Measurements from ENCODE around the gene APOL4. TPM values are rescaled to one million over a fixed set of nuclear protein-coding genes. Genes with fewer than 3 reads are reported as not detected.
"Not testable (repeated sequence)": the region's sequence is repeated elsewhere in the genome, so short reads cannot be mapped to it uniquely, and the experiment has no call there.

APOL4 gene
- total and polyA plus RNA-seq, 12 donors: 1.2 to 10.0 (median 3.6) TPM; not detected in 1

DNA sequence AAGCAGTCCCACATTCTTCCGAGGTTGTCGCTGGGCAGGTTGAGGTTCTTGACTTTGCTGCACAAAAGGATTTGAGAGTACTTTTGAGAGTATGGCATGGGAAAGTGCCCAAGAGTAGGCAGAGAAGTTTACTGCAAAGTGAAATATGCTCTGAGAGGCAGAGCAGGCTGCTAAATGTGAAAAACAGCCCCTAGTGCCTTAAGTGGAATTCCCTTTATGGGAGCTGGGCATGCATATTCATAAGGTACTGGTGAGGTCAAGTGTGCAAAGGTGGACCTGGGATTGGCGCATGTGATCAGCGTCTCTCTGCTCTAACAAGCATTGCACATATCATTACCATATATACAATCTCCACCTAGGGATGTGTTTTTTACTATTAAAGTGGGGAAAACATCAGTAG, 12.0 kb upstream of the APOL4 start:
- TF ChIP-seq POLR2A (IDR thresholded peaks at IDR 0.05): no peak
- TF ChIP-seq, protein P1, sequence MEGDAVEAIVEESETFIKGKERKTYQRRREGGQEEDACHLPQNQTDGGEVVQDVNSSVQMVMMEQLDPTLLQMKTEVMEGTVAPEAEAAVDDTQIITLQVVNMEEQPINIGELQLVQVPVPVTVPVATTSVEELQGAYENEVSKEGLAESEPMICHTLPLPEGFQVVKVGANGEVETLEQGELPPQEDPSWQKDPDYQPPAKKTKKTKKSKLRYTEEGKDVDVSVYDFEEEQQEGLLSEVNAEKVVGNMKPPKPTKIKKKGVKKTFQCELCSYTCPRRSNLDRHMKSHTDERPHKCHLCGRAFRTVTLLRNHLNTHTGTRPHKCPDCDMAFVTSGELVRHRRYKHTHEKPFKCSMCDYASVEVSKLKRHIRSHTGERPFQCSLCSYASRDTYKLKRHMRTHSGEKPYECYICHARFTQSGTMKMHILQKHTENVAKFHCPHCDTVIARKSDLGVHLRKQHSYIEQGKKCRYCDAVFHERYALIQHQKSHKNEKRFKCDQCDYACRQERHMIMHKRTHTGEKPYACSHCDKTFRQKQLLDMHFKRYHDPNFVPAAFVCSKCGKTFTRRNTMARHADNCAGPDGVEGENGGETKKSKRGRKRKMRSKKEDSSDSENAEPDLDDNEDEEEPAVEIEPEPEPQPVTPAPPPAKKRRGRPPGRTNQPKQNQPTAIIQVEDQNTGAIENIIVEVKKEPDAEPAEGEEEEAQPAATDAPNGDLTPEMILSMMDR (IDR thresholded peaks at IDR 0.05): no peak
- intact Hi-C loops (cut with DNase I): no loop called here
- Histone ChIP-seq H3K27me3 (no peaks in the 10 kb centered on the region), H3K9me3 (replicated peaks in 1 of 3) (no peaks in the 10 kb centered on the region), H3K4me1 (replicated peaks in 1 of 2) (no peaks in the 10 kb centered on the region), H3K36me3 (replicated peaks in 1 of 2) (no peaks in the 10 kb centered on the region), H3K27ac (no peak overlapping the region), H3K4me3 (no peak overlapping the region)
- WGBS, 4 donors: 80 to 96% (median 92%) methylated on average over 4 of the region's 4 CpGs
- DNase-seq: no peak

DNA sequence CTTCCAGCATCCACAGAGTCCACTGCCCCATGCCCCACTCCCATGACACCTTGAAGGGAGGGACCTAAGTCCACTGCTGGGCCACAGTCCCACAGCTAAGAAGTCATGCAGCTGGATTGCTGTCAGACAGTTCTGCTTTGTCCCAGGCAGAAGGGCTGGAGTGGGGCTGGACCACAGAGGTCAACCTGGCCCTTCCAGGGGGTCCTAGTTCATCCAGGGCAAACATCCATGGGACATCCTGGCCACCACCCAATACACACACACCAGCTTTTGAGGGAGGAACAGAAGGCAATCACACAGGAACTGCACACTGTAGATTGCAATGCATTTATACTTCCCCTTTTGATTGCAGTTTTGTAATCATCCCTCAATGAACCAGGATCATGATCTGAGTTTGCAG, 11.3 kb upstream of the APOL4 start:
- H3K27me3 ChIP-seq: no peaks in the 10 kb centered on the region
- H3K27ac ChIP-seq: no peak overlapping the region
- H3K9me3 ChIP-seq (replicated peaks in 1 of 3): no peaks in the 10 kb centered on the region
- H3K36me3 ChIP-seq (replicated peaks in 1 of 2): no peaks in the 10 kb centered on the region
- TF ChIP-seq, protein P1 (IDR thresholded peaks at IDR 0.05): no peak
- H3K4me3 ChIP-seq: no peak overlapping the region
- no peak for DNase-seq
- H3K4me1 ChIP-seq (replicated peaks in 1 of 2): no peaks in the 10 kb centered on the region
- intact Hi-C loops (cut with DNase I): no loop called here

DNA sequence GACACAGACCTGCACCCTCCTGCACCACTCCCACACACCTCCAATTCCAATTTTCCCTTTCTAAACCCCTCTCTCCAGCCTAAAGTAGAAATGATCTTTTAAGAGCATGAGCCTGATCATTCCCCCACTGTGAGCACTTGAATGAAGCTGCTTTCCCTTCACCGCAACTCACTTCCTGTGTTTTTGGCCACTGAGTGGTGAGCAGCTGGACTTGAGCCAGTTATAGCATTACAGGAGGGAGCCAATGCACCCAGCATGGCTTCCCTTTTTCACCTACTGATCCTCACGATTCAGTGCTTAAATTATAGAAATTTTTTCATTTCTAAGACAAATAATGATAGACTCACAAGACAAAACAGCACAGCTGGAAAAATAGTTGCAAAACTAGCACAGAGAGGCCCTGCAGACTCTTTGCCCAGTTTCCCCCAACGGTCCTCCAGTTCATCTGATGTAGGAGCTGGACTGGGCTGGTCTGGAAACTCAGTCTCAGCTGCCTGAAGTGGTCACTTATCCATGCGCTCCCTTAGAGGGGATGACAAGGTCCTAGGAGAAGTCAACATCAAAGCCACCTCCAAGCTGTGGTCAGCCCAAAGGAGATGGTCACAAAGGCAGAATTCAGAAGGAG, 9.7 kb upstream of the APOL4 start:
- Histone ChIP-seq H3K4me1 (replicated peaks in 1 of 2) (no peaks in the 10 kb centered on the region), H3K36me3 (replicated peaks in 1 of 2) (no peaks in the 10 kb centered on the region), H3K27me3 (no peaks in the 10 kb centered on the region), H3K4me3 (no peak overlapping the region), H3K27ac (peak overlapping the region in 1 of 5 donors; percentile 21), H3K9me3 (replicated peaks in 1 of 3) (no peaks in the 10 kb centered on the region)
- no peak for TF ChIP-seq POLR2A (IDR thresholded peaks at IDR 0.05)
- TF ChIP-seq, protein P1 (IDR thresholded peaks at IDR 0.05): no peak
- 56 to 59% (median 58%) methylated on average over 4 of the region's 4 CpGs for WGBS, 4 donors
- intact Hi-C loops (cut with DNase I): no loop called here
- DNase-seq: peak in 2 of 7 donors; percentile 38 to 48

DNA sequence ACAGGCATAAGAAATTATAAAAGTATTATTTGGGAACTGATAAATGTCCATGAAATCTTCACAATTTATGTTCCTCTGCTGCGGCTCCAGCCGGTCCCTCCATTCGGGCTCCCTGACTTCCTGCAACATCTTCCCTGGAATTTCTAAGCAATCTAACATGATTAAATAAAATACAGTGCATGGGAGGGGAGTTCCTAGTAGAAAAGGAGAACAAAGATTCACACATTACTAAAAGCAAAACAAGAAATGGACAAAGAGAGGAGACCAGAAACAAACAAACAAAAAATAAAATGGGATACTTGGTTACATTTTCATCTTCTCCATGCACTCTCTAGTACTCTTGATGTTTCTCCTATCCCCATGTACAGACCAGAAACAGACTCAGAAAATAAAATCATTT, 8.6 kb upstream of the APOL4 start:
- intact Hi-C loops (cut with DNase I): no loop called here
- TF ChIP-seq POLR2A (IDR thresholded peaks at IDR 0.05): no peak
- TF ChIP-seq, protein P1 (IDR thresholded peaks at IDR 0.05): no peak
- Histone ChIP-seq H3K4me3 (no peak overlapping the region), H3K27ac (no peak overlapping the region), H3K9me3 (replicated peaks in 1 of 3) (no peaks in the 10 kb centered on the region), H3K4me1 (replicated peaks in 1 of 2) (no peaks in the 10 kb centered on the region), H3K36me3 (replicated peaks in 1 of 2) (no peaks in the 10 kb centered on the region), H3K27me3 (no peaks in the 10 kb centered on the region)
- DNase-seq: no peak
- 59 to 78% (median 68%) methylated on average over 3 of the region's 3 CpGs for WGBS, 4 donors

DNA sequence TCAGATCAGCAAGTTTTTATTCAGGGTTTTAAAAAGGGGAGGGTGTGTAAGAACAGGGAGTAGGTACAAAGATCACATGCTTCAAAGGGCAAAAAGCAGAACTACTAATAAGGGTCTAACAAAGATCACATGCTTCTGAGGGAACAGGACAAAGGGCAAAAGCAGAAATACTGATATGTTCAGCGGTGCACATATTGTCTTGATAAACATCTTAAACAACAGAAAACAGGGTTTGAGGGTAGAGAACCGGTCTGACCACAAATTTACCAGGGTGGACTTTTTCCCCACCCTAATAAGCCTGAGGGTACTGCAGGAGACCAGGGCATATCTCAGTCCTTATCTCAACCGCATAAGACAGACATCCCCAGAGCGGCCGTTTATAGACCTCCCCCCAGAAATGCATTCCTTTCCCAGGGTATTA, 7.9 kb upstream of the APOL4 start:
- WGBS, 4 donors: 81 to 88% (median 85%) methylated on average over 5 of the region's 5 CpGs
- H3K36me3 ChIP-seq (replicated peaks in 1 of 2); H3K4me1 ChIP-seq (replicated peaks in 1 of 2): not testable (repeated sequence)

More for the DNA sequence above, 7.9 kb upstream of the APOL4 start:
- H3K9me3 ChIP-seq (replicated peaks in 1 of 3); H3K27ac ChIP-seq; intact Hi-C loops (cut with DNase I); H3K4me3 ChIP-seq; DNase-seq; H3K27me3 ChIP-seq: not testable (repeated sequence)
